DOHH2 (cell line): ENCODE results near the gene SYNE1.

Experiments used
- H3F3A ChIP-seq: fragments of 200-600 bp; sonication (generic), shearing (Covaris generic); 2 replicates; pipeline ENCODE4 v1.6.0; 2016; ENCODE audit warnings: antibody characterized with exemption, mild to moderate bottlenecking; ENCODE audit not compliant: control insufficient read depth, insufficient read depth
- H3K27ac ChIP-seq: fragments of 200-600 bp; sonication (generic); 2 replicates; pipeline ENCODE4 v1.5.1; 2014; ENCODE audit warnings: low read depth, mild to moderate bottlenecking, low read length, moderate library complexity
- H3K27me3 ChIP-seq: fragments of 200-600 bp; sonication (generic); 2 replicates; pipeline ENCODE4 v1.6.1; 2014; ENCODE audit warnings: mild to moderate bottlenecking, low read length, mixed read lengths; ENCODE audit not compliant: control insufficient read depth
- H3K36me3 ChIP-seq: fragments of 200-600 bp; sonication (generic); 2 replicates; pipeline ENCODE4 v1.6.1; 2014; ENCODE audit warnings: mild to moderate bottlenecking, low read length, moderate library complexity, mixed read lengths; ENCODE audit not compliant: control insufficient read depth
- H3K4me1 ChIP-seq: fragments of 200-600 bp; sonication (generic); 2 replicates; pipeline ENCODE4 v1.6.1; 2014; ENCODE audit warnings: mild to moderate bottlenecking, low read length, mixed read lengths; ENCODE audit not compliant: control insufficient read depth
- H3K4me2 ChIP-seq: fragments of 200-600 bp; sonication (generic); 2 replicates; pipeline ENCODE4 v1.6.0; 2014; ENCODE audit warnings: mild to moderate bottlenecking, low read length, moderate library complexity
- H3K4me3 ChIP-seq: fragments of 200-600 bp; sonication (generic); 2 replicates; pipeline ENCODE4 v1.5.1; 2014; ENCODE audit warnings: mild to moderate bottlenecking, low read length, mixed read lengths
- H3K79me2 ChIP-seq: fragments of 200-600 bp; sonication (generic); 2 replicates; pipeline ENCODE4 v1.6.1; 2014; ENCODE audit warnings: mild to moderate bottlenecking, low read length, mixed read lengths; ENCODE audit not compliant: control insufficient read depth
- H3K9me2 ChIP-seq: fragments of 200-600 bp; sonication (generic); replicated peaks from 2 replicates; pipeline ENCODE4 v1.6.1; 2014; ENCODE audit warnings: mild to moderate bottlenecking, low read length, mixed read lengths; ENCODE audit not compliant: control insufficient read depth
- H3K9me3 ChIP-seq: fragments of 200-600 bp; sonication (generic); 2 replicates; pipeline ENCODE4 v1.6.1; 2014; ENCODE audit warnings: antibody characterized with exemption, low read length, mixed read lengths; ENCODE audit not compliant: control insufficient read depth, insufficient read depth
- H4K20me1 ChIP-seq: fragments of 200-600 bp; sonication (generic); 2 replicates; pipeline ENCODE4 v1.6.0; 2014; ENCODE audit warnings: low read depth, mild to moderate bottlenecking, antibody characterized with exemption, low read length, moderate library complexity; ENCODE audit not compliant: control insufficient read depth, insufficient read depth
- EZH2phosphoT487 ChIP-seq: fragments of 200-600 bp; sonication (generic); IDR thresholded peaks from 2 replicates; pipeline ENCODE4 v1.6.1; 2017; ENCODE audit warnings: borderline replicate concordance, mild to moderate bottlenecking, antibody characterized with exemption, low read length, moderate library complexity, mixed read lengths
- TF ChIP-seq, protein P1 (sequence below): fragments of 200-600 bp; sonication (generic); IDR thresholded peaks from one replicate; pipeline ENCODE4 v1.5.1; 2014; ENCODE audit warnings: antibody characterized with exemption, mild to moderate bottlenecking, low read depth, low read length; ENCODE audit not compliant: poor library complexity, severe bottlenecking

The SYNE1 gene

DNA sequence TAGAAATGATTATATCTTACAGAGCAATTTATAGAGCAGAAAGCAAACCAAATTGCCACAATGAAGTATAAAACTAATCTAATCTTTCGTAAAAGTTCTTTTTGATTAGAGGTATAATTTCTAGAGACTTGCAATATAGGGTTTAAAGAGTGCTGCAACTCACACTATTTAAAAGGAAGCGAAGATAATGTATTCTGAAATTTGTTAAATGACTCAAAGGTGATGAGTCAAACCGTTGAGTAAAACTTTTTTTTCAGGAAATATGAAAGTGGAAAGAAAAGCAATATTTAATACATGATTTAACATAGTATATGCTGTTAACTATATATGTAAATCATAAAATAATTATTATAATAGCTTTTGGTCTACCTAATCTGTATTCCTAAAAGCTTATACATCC is 133.6 kb downstream of the SYNE1 start:
- Histone ChIP-seq H4K20me1 (no peaks in the 10 kb centered on the region), H3K4me3 (no peak overlapping the region), H3K27me3 (no peaks in the 10 kb centered on the region), H3F3A (no peaks in the 10 kb centered on the region), H3K9me3 (no peaks in the 10 kb centered on the region), H3K4me1 (no peaks in the 10 kb centered on the region), H3K9me2 (no peaks in the 10 kb centered on the region), H3K36me3 (no peaks in the 10 kb centered on the region), H3K4me2 (no peak overlapping the region), H3K27ac (no peak overlapping the region), H3K79me2 (no peaks in the 10 kb centered on the region)
- TF ChIP-seq, protein P1, sequence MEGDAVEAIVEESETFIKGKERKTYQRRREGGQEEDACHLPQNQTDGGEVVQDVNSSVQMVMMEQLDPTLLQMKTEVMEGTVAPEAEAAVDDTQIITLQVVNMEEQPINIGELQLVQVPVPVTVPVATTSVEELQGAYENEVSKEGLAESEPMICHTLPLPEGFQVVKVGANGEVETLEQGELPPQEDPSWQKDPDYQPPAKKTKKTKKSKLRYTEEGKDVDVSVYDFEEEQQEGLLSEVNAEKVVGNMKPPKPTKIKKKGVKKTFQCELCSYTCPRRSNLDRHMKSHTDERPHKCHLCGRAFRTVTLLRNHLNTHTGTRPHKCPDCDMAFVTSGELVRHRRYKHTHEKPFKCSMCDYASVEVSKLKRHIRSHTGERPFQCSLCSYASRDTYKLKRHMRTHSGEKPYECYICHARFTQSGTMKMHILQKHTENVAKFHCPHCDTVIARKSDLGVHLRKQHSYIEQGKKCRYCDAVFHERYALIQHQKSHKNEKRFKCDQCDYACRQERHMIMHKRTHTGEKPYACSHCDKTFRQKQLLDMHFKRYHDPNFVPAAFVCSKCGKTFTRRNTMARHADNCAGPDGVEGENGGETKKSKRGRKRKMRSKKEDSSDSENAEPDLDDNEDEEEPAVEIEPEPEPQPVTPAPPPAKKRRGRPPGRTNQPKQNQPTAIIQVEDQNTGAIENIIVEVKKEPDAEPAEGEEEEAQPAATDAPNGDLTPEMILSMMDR, result no peak
- TF ChIP-seq EZH2phosphoT487, result no peak

DNA sequence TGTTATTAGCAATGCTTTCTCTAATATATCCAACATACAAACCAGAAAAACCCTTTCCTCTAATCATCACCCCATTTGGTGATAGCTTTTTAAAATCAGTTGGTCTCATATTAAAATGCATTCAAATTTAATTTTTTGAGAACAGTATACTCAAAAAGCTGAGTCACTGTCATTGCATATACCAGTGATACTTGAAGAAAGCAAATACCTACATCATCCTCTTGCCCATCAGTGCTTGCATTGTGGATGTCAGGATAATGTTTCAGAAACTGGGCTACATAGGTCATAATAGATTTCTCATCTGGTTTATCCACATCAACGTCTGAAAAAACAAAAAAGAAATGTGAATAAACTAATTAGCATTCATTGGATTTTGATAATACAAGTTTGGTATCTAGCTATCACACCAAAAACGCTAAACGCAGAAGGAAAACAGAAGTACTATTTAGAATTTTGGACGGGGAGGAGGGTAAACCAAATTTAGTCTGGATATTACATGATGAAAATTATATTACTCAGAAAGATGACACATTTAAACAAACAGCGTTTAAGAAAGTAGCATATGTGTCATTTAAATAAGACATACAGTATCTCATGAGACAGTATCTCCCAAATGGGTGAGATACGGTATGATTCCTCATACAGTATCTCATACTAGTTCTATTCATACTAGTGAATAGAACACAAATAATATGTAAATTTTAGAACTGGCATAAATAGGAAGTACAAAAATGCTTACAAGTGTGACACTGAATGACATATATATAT is 134.6 kb downstream of the SYNE1 start:
- no peaks in the 10 kb centered on the region for H3F3A ChIP-seq
- H3K4me3 ChIP-seq, result no peak overlapping the region
- no peaks in the 10 kb centered on the region for H3K9me2 ChIP-seq
- no peaks in the 10 kb centered on the region for H3K4me1 ChIP-seq
- no peak overlapping the region for H3K4me2 ChIP-seq
- H3K27me3 ChIP-seq, result no peaks in the 10 kb centered on the region
- H4K20me1 ChIP-seq, result no peaks in the 10 kb centered on the region
- H3K9me3 ChIP-seq, result no peaks in the 10 kb centered on the region
- no peak overlapping the region for H3K27ac ChIP-seq
- TF ChIP-seq, protein P1, result no peak
- no peak for TF ChIP-seq EZH2phosphoT487
- H3K79me2 ChIP-seq, result no peaks in the 10 kb centered on the region
- H3K36me3 ChIP-seq, result no peaks in the 10 kb centered on the region

DNA sequence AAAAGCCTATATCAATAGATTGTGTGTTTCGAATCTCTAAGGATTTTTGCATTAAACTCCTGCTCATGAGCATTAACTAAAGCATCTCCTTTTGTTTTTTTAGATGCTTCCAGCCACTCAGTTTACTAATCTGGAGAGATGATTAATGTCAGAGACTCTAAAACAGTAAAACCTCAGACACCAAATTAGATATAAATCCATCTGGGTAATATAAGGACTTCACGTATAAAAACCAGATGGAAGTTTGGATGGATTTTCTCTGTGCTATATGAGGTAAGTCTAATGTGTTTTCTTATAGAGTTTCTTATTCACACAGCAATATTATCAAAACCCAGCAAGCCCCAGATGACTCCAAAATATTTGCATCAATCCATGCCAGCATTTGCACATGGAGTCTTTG is 137.2 kb downstream of the SYNE1 start:
- Histone ChIP-seq H3K36me3 (no peaks in the 10 kb centered on the region), H3K4me2 (no peak overlapping the region), H3K27me3 (no peaks in the 10 kb centered on the region), H4K20me1 (no peaks in the 10 kb centered on the region), H3K9me3 (no peaks in the 10 kb centered on the region), H3K4me1 (no peaks in the 10 kb centered on the region), H3K79me2 (no peaks in the 10 kb centered on the region), H3K9me2 (no peaks in the 10 kb centered on the region), H3K27ac (no peak overlapping the region), H3F3A (no peaks in the 10 kb centered on the region), H3K4me3 (no peak overlapping the region)
- no peak for TF ChIP-seq EZH2phosphoT487
- TF ChIP-seq, protein P1, result no peak
